HepG2 (cell line): Measurements from ENCODE around the gene TNFRSF6B.

ENCODE experiments used
- CTCF ChIP-seq: sonication (generic); formaldehyde crosslinking; IDR thresholded peaks from 2 replicates; pipeline ENCODE4 v1.5.0; 2020; ENCODE audit warnings: mild to moderate bottlenecking, missing genetic modification reagents, moderate library complexity
- DDIT3 ChIP-seq: sonication (generic); formaldehyde crosslinking; IDR thresholded peaks from 2 replicates; pipeline ENCODE4 v1.4.0; 2020; ENCODE audit warnings: mild to moderate bottlenecking, missing genetic modification reagents
- NBN ChIP-seq: fragments of 450-650 bp; conservative IDR thresholded peaks from 2 replicates; pipeline ENCODE4 v1.6.1; 2017
- POLR2A ChIP-seq, 2 experiments: IDR thresholded peaks; 2 replicates each; pipeline ENCODE4 v1.6.1; 2011; ENCODE audit warnings: low read depth in 2 of 2, low read length in 2 of 2, mild to moderate bottlenecking in 1 of 2, moderate library complexity in 1 of 2; ENCODE audit not compliant: insufficient read depth in 1 of 2
- RXRA ChIP-seq: sonication (generic); formaldehyde crosslinking; IDR thresholded peaks from 2 replicates; pipeline ENCODE4 v1.5.1; 2020; ENCODE audit warnings: missing genetic modification reagents
- ZBTB49 ChIP-seq: sonication (generic); formaldehyde crosslinking; IDR thresholded peaks from 2 replicates; pipeline ENCODE4 v1.4.0; 2020; ENCODE audit warnings: missing genetic modification reagents, borderline replicate concordance
- ZBTB8A ChIP-seq: sonication (generic); formaldehyde crosslinking; IDR thresholded peaks from 2 replicates; pipeline ENCODE4 v1.4.0; 2020; ENCODE audit warnings: mild to moderate bottlenecking, low read depth, missing genetic modification reagents, borderline replicate concordance

- no peak for TF ChIP-seq CTCF (CRISPR knock-in tag)
- no peak for TF ChIP-seq NBN
- TF ChIP-seq ZBTB49 (CRISPR knock-in tag) = no peak
- no peak for TF ChIP-seq ZBTB8A (CRISPR knock-in tag)
- TF ChIP-seq POLR2A (IDR thresholded peaks at IDR 0.05; ENCODE audit: insufficient read depth in 1 of 2, low read depth in 2 of 2, low read length in 2 of 2) = no peak; a peak in 1 of 4 replicates
- TF ChIP-seq DDIT3 (CRISPR knock-in tag) = no peak
- TF ChIP-seq RXRA (CRISPR knock-in tag) = no peak
Measured at GRCh38 chr20:63699466-63700198, 3.2 kb downstream of the TNFRSF6B start.
